G401.6 (cell line): Measurements from ENCODE around the gene PHC2.

Experiments used
- FAIRE-seq: peaks from 2 replicates; lab custom pipeline; 2012; peaks lifted over from hg19 to GRCh38; lab: Jason Lieb, UNC

The PHC2 gene

GRCh38 chr1:33330361-33330890, 100.5 kb downstream of the PHC2 start:
- no peak for FAIRE-seq

- no peak for FAIRE-seq
Measured at GRCh38 chr1:33329600-33330305, 101.1 kb downstream of the PHC2 start.

- no peak for FAIRE-seq
Measured at GRCh38 chr1:33328817-33329216, 102.1 kb downstream of the PHC2 start.

GRCh38 chr1:33327587-33328325, 103.1 kb downstream of the PHC2 start:
- no peak for FAIRE-seq

- no peak for FAIRE-seq
Measured at GRCh38 chr1:33326785-33327184, 104.1 kb downstream of the PHC2 start.

GRCh38 chr1:33324677-33325575, 106.0 kb downstream of the PHC2 start:
- no peak for FAIRE-seq

GRCh38 chr1:33323663-33324477, 107.0 kb downstream of the PHC2 start:
- FAIRE-seq, result no peak

GRCh38 chr1:33322870-33323585, 107.9 kb downstream of the PHC2 start:
- FAIRE-seq, result no peak

GRCh38 chr1:33322109-33322508, 108.8 kb downstream of the PHC2 start:
- no peak for FAIRE-seq

- no peak for FAIRE-seq
Measured at GRCh38 chr1:33321178-33321577, 109.7 kb downstream of the PHC2 start.

GRCh38 chr1:33320619-33321165, 110.2 kb downstream of the PHC2 start, which contains the start of gene A3GALT2:
A3GALT2 (minus strand) TSS chr1:33321098; CDS start chr1:33321098, 0 bp downstream.
- no peak for FAIRE-seq

- no peak for FAIRE-seq
Measured at GRCh38 chr1:33319949-33320618, 110.8 kb downstream of the PHC2 start.

- no peak for FAIRE-seq
Measured at GRCh38 chr1:33319186-33319948, 111.5 kb downstream of the PHC2 start.

- no peak for FAIRE-seq
Measured at GRCh38 chr1:33317946-33318345, 112.9 kb downstream of the PHC2 start.

- FAIRE-seq, result no peak
Measured at GRCh38 chr1:33317354-33317753, 113.5 kb downstream of the PHC2 start.

- FAIRE-seq, result no peak
Measured at GRCh38 chr1:33316601-33317000, 114.3 kb downstream of the PHC2 start.

GRCh38 chr1:33314416-33314815, 116.5 kb downstream of the PHC2 start:
- FAIRE-seq, result no peak

GRCh38 chr1:33312413-33312749, 118.5 kb downstream of the PHC2 start:
- FAIRE-seq, result no peak

- FAIRE-seq, result no peak
Measured at GRCh38 chr1:33311706-33312412, 119.0 kb downstream of the PHC2 start.
